ENCODE measurements around the gene LIN54. TPM values are rescaled to one million over a fixed set of nuclear protein-coding genes. Genes with fewer than 3 reads are reported as not detected.

LIN54 gene
- total and polyA plus RNA-seq, 2 of the 13 experiments (the other 11 are each of a cell fraction or from before 2014, with no cell fraction given): 25.2 to 32.9 TPM

DNA sequence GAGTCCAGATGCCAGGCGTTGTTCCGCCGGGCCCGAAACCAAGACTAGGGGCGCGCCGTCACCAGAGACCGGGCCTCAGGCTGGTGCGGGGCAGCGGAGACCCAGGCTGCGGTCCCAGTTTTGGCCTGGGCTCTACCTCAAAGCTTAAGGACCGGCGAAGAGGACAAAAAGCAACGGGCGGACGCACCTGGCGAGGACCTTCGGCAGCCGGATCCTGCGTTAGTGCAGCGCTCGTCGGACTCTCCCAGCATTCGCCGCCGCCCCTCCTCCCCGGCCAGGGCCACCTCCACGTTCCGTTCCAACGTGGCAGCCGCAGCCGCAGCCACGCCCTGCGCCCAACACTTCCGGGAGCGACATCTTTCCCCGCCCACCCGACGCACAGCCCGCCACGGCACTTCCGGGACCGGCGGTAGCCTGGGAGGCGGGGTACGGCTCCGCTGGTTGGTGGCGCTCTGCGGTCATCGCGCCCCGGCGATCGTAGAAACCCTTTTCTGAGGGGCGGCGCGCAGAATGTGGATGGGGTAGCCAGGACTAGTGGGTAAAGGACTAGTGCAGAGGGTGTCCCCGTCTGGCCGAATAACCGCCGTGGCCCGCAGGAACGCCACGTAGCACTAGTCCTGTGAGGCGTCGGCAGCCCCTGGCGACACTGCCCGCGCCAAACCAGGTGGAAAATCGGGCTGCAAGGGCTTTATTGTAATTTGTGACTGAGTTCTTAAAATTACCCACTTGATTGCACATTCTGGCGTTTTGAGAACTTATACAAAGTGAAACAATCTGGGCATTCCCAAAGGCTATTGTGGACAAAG lies 119.5 kb downstream of the LIN54 start, which contains the start of gene SEC31A (continued):
- TF ChIP-seq SRY (CRISPR knock-in tag; IDR thresholded peaks at IDR 0.05) (peak; percentile 76; the same call in 1 of the 2 replicates), CSRNP1 (CRISPR knock-in tag; IDR thresholded peaks at IDR 0.05) (peak; percentile 97), ZFYVE20 (CRISPR knock-in tag; IDR thresholded peaks at IDR 0.05; ENCODE audit: borderline replicate concordance, low read depth) (peak; percentile 61; the same call in 1 of the 2 replicates), PBX2 (CRISPR knock-in tag; IDR thresholded peaks at IDR 0.05) (no peak), ZKSCAN1 (IDR thresholded peaks at IDR 0.05; ENCODE audit: low read length) (peak; percentile 15; the same call in 1 of the 2 replicates), ZBTB20 (CRISPR knock-in tag; IDR thresholded peaks at IDR 0.05; ENCODE audit: borderline replicate concordance, low read depth) (0 out of 2 replicates have a peak, but pooled peaks have one; percentile 43), FOXJ3 (CRISPR knock-in tag; IDR thresholded peaks at IDR 0.05; ENCODE audit: borderline replicate concordance) (peak; percentile 61; the same call in 1 of the 2 replicates), JUN (CRISPR knock-in tag; IDR thresholded peaks at IDR 0.05) (no peak; the same call in 1 of the 2 replicates), REST (IDR thresholded peaks at IDR 0.05; ENCODE audit: borderline replicate concordance in 1 of 2, low read depth in 1 of 2, low read length in 2 of 2) (peak in 1 of 2 experiments; percentile 32; a peak in 1 of 4 replicates), HIC2 (CRISPR knock-in tag; IDR thresholded peaks at IDR 0.05; ENCODE audit: low read depth) (peak; percentile 41; the same call in 1 of the 2 replicates), HNF4G (IDR thresholded peaks at IDR 0.05; ENCODE audit: borderline replicate concordance, low read depth, low read length) (0 out of 2 replicates have a peak, but pooled peaks have one; percentile 16), HNF4G (CRISPR knock-in tag; IDR thresholded peaks at IDR 0.05; ENCODE audit: borderline replicate concordance, low read depth) (peak; percentile 49; the same call in 1 of the 2 replicates), WIZ (CRISPR knock-in tag; IDR thresholded peaks at IDR 0.05) (0 out of 2 replicates have a peak, but pooled peaks have one; percentile 65), SMARCC2 (IDR thresholded peaks at IDR 0.05) (no peak)
- TF ChIP-seq, protein P1, sequence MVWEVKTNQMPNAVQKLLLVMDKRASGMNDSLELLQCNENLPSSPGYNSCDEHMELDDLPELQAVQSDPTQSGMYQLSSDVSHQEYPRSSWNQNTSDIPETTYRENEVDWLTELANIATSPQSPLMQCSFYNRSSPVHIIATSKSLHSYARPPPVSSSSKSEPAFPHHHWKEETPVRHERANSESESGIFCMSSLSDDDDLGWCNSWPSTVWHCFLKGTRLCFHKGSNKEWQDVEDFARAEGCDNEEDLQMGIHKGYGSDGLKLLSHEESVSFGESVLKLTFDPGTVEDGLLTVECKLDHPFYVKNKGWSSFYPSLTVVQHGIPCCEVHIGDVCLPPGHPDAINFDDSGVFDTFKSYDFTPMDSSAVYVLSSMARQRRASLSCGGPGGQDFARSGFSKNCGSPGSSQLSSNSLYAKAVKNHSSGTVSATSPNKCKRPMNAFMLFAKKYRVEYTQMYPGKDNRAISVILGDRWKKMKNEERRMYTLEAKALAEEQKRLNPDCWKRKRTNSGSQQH (CRISPR knock-in tag; IDR thresholded peaks at IDR 0.05; ENCODE audit: low read depth): no peak
- TF ChIP-seq, protein P2, sequence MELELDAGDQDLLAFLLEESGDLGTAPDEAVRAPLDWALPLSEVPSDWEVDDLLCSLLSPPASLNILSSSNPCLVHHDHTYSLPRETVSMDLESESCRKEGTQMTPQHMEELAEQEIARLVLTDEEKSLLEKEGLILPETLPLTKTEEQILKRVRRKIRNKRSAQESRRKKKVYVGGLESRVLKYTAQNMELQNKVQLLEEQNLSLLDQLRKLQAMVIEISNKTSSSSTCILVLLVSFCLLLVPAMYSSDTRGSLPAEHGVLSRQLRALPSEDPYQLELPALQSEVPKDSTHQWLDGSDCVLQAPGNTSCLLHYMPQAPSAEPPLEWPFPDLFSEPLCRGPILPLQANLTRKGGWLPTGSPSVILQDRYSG (CRISPR knock-in tag; IDR thresholded peaks at IDR 0.05): peak; percentile 86; the same call in 1 of the 2 replicates
